NOMO-1 (cell line): Measurements from ENCODE around the gene RASGRP1.
A peak's percentile ranks its signal among the peaks of the same experiment; 100 is the strongest.

Experiments used
- DNase-seq, 2 experiments: peaks; one replicate each; lab custom pipeline; 2025; ENCODE audit not compliant: unreplicated experiment in 2 of 2; lab: John Stamatoyannopoulos, UW

RASGRP1 gene

GRCh38 chr15:38463893-38464292 is 100.7 kb downstream of the RASGRP1 start:
- DNase-seq, result no peak

DNA sequence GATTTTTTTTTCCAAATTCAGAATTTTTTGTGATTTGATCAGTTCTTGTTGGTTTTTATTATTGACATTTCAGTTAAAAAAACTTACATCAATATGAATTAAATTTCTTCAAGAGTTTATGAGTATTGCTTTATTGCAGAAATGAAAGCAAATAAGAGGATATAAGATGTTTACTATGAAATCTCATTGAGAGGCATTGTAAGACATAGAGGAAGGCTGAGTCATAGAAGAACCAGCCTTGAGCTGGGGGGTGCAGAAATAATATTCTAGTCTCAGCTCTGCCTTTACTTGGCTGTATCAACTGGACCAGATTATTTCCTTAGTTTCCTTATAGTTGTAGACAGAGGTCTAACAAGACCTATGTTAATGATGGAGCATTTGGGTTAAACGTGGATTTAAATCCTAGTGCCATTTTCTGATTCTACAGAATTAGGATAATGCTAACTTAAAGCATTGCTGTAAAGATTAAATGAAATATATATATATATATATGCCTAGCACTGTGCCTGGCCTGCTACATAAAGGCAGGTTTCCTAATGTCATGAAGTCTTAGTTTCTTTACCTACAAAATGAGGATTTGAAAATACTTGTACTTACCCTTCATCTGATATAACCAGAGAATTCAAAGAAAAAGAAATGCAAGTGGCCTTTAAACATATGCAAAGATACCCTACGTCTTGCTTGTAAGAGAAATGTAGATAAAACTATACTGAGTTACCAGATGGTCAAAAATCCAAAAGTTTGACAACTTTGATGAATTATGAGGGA is 103.4 kb downstream of the RASGRP1 start:
- peak in 1 of 2 experiments; percentile 69 for DNase-seq

DNA sequence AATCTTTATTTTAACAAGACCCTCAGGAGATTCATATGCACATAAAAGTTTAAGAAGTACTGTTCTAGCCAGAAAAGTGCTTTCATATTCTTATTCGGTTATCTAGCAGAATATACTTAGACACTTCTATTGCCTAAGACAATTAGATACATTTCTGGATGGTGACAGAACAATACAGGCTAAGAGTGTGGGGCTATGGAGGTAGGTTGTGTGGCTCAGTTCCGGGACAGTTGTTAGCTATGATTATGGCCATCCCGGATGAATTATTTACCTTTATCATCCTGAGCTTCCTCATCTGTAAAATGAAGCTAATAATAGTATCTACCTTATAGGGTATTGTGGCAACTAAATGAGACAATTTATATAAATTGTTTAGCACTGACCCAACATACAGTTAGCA is 104.1 kb downstream of the RASGRP1 start:
- DNase-seq, result no peak

GRCh38 chr15:38459480-38459879 is 105.1 kb downstream of the RASGRP1 start:
- no peak for DNase-seq

GRCh38 chr15:38458646-38459045 is 106.0 kb downstream of the RASGRP1 start:
- DNase-seq, result no peak

DNA sequence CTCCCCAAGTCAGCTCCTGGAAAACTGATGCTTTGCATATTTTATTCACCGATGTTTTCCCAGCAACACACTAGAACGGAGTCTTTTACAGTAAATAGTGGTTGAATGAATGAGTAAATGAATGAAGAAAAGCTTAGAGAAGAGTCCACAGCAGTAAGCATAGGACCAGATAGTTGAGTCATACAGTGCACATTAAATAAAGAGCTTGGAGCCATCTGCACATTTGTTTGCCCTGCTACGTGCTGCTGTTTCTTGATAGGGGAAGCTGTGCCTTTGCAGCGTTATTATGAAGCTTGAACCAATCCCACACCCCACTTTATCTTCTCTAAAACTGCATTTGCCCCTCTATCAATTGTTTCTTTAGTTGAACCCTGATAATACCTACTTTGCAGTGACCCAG is 109.5 kb downstream of the RASGRP1 start:
- DNase-seq, result peak in 1 of 2 experiments; percentile 32

- no peak for DNase-seq
Measured at GRCh38 chr15:38454696-38455090, 109.9 kb downstream of the RASGRP1 start.

- DNase-seq, result peak; percentile 61 to 80
Measured at GRCh38 chr15:38453971-38454695, 110.5 kb downstream of the RASGRP1 start, which contains the start of gene FAM98B. TSS of gene FAM98B (plus strand) at chr15:38454127. CDS start at chr15:38454162, 35 bp downstream.

GRCh38 chr15:38441130-38441519 is 123.5 kb downstream of the RASGRP1 start:
- no peak for DNase-seq

GRCh38 chr15:38440353-38441129 is 124.1 kb downstream of the RASGRP1 start:
- peak; percentile 41 to 44 for DNase-seq
